WTC11 (cell line): ENCODE measurements around the gene TUBGCP6. TPM values are rescaled to one million over a fixed set of nuclear protein-coding genes. Genes with fewer than 3 reads are reported as not detected.

ENCODE experiments used
- ATAC-seq: fragments of 200-7000 bp; cut with Tn5 transposase; 2 replicates; pipeline ENCODE4 v1.10.0; 2021; ENCODE audit warnings: mild to moderate bottlenecking, moderate library complexity
- CTCF ChIA-PET: fragments of 300-600 bp; sonication (Branson Sonifier 250); formaldehyde crosslinking; loops from one replicate; lab custom pipeline; 2021; ENCODE audit warnings: antibody characterized with exemption; lab: Charles Lee
- POLR2A ChIA-PET: fragments of 350-600 bp; sonication (Branson Sonifier 250); formaldehyde crosslinking; loops from one replicate; lab custom pipeline; 2021; ENCODE audit warnings: antibody characterized with exemption; lab: Charles Lee
- DNase-seq: peaks from one replicate; pipeline ENCODE4 v3.0.0; 2021; ENCODE audit warnings: low spot score
- H3K27ac Mint-ChIP-seq: 2 replicates; pipeline ENCODE4 v1.8.0; 2021; ENCODE audit warnings: mixed read lengths
- H3K27me3 Mint-ChIP-seq: 2 replicates; pipeline ENCODE4 v1.8.0; 2021; ENCODE audit warnings: low read depth, mild to moderate bottlenecking, moderate library complexity, mixed read lengths
- H3K36me3 Mint-ChIP-seq: 2 replicates; pipeline ENCODE4 v1.8.0; 2021; ENCODE audit warnings: mixed read lengths
- H3K4me1 Mint-ChIP-seq: 2 replicates; pipeline ENCODE4 v1.8.0; 2022; ENCODE audit warnings: mixed read lengths
- H3K4me3 Mint-ChIP-seq: 2 replicates; pipeline ENCODE4 v1.8.0; 2021; ENCODE audit warnings: mild to moderate bottlenecking, moderate library complexity, mixed read lengths
- H3K9me3 Mint-ChIP-seq: 2 replicates; pipeline ENCODE4 v1.8.0; 2021; ENCODE audit warnings: mixed read lengths
- ATF1 ChIP-seq: sonication (generic); formaldehyde crosslinking; IDR thresholded peaks from 2 replicates; pipeline ENCODE4 v1.8.1; 2023; ENCODE audit warnings: mild to moderate bottlenecking, moderate library complexity, missing genetic modification reagents
- ATF2 ChIP-seq: sonication (generic); formaldehyde crosslinking; IDR thresholded peaks from 2 replicates; pipeline ENCODE4 v1.8.1; 2022; ENCODE audit warnings: low read depth, missing genetic modification reagents, borderline replicate concordance
- CDX4 ChIP-seq: fragments of 250-450 bp; sonication (Bioruptor Pico); IDR thresholded peaks from 2 replicates; pipeline ENCODE4 v1.9.0; 2021; ENCODE audit warnings: moderate library complexity, mild to moderate bottlenecking, inconsistent platforms, borderline replicate concordance
- CREB1 ChIP-seq: sonication (generic); formaldehyde crosslinking; IDR thresholded peaks from 2 replicates; pipeline ENCODE4 v1.8.0; 2023; ENCODE audit warnings: mild to moderate bottlenecking, missing genetic modification reagents
- CREM ChIP-seq: sonication (generic); formaldehyde crosslinking; IDR thresholded peaks from 2 replicates; pipeline ENCODE4 v1.8.1; 2022; ENCODE audit warnings: mild to moderate bottlenecking, missing genetic modification reagents, moderate library complexity
- E2F1 ChIP-seq: sonication (generic); formaldehyde crosslinking; IDR thresholded peaks from 2 replicates; pipeline ENCODE4 v1.8.0; 2022; ENCODE audit warnings: mild to moderate bottlenecking, missing genetic modification reagents
- E2F4 ChIP-seq: sonication (generic); formaldehyde crosslinking; IDR thresholded peaks from 2 replicates; pipeline ENCODE4 v1.8.1; 2022; ENCODE audit warnings: low read depth, mild to moderate bottlenecking, moderate library complexity, missing genetic modification reagents, borderline replicate concordance
- E2F5 ChIP-seq: sonication (generic); formaldehyde crosslinking; IDR thresholded peaks from 2 replicates; pipeline ENCODE4 v1.8.1; 2022; ENCODE audit warnings: mild to moderate bottlenecking, moderate library complexity, missing genetic modification reagents
- ERG ChIP-seq: fragments of 250-450 bp; sonication (Bioruptor Pico); IDR thresholded peaks from 2 replicates; pipeline ENCODE4 v1.8.0; 2021; ENCODE audit warnings: mild to moderate bottlenecking
- ETV6 ChIP-seq: sonication (generic); formaldehyde crosslinking; IDR thresholded peaks from 2 replicates; pipeline ENCODE4 v1.8.1; 2022; ENCODE audit warnings: mild to moderate bottlenecking, missing genetic modification reagents
- GTF2I ChIP-seq: fragments of 250-450 bp; sonication (Bioruptor Pico); conservative IDR thresholded peaks from 2 replicates; pipeline ENCODE4 v1.4.0; 2021; ENCODE audit warnings: mild to moderate bottlenecking
- HMGA2 ChIP-seq: fragments of 250-450 bp; sonication (Bioruptor Pico); IDR thresholded peaks from 2 replicates; pipeline ENCODE4 v1.4.0; 2021; ENCODE audit warnings: mild to moderate bottlenecking, moderate library complexity
- JUN ChIP-seq: sonication (generic); formaldehyde crosslinking; IDR thresholded peaks from 2 replicates; pipeline ENCODE4 v1.8.0; 2023; ENCODE audit warnings: mild to moderate bottlenecking, missing genetic modification reagents
- KAT7 ChIP-seq: sonication (generic); formaldehyde crosslinking; IDR thresholded peaks from 2 replicates; pipeline ENCODE4 v1.8.1; 2023; ENCODE audit warnings: missing genetic modification reagents, mild to moderate bottlenecking, borderline replicate concordance
- MAX ChIP-seq: sonication (generic); formaldehyde crosslinking; IDR thresholded peaks from 2 replicates; pipeline ENCODE4 v1.8.0; 2022; ENCODE audit warnings: mild to moderate bottlenecking, missing genetic modification reagents
- NFYB ChIP-seq: sonication (generic); formaldehyde crosslinking; conservative IDR thresholded peaks from 2 replicates; pipeline ENCODE4 v1.8.0; 2022; ENCODE audit warnings: low read depth, missing genetic modification reagents
- NR2C2 ChIP-seq: sonication (generic); formaldehyde crosslinking; IDR thresholded peaks from 2 replicates; pipeline ENCODE4 v1.8.0; 2022; ENCODE audit warnings: mild to moderate bottlenecking, missing genetic modification reagents
- NR3C1 ChIP-seq: sonication (generic); formaldehyde crosslinking; conservative IDR thresholded peaks from 2 replicates; pipeline ENCODE4 v1.8.1; 2023; ENCODE audit warnings: low read depth, mild to moderate bottlenecking, missing genetic modification reagents
- OVOL2 ChIP-seq: fragments of 250-450 bp; sonication (Bioruptor Pico); IDR thresholded peaks from 2 replicates; pipeline ENCODE4 v1.9.0; 2021; ENCODE audit warnings: mild to moderate bottlenecking, borderline replicate concordance
- SP1 ChIP-seq: sonication (generic); formaldehyde crosslinking; conservative IDR thresholded peaks from 2 replicates; pipeline ENCODE4 v1.8.1; 2022; ENCODE audit warnings: missing genetic modification reagents
- TCF7 ChIP-seq: sonication (generic); formaldehyde crosslinking; IDR thresholded peaks from 2 replicates; pipeline ENCODE4 v1.8.0; 2022; ENCODE audit warnings: mild to moderate bottlenecking, low read depth, missing genetic modification reagents, moderate library complexity
- TP53 ChIP-seq: sonication (generic); formaldehyde crosslinking; IDR thresholded peaks from 2 replicates; pipeline ENCODE4 v1.8.1; 2023; ENCODE audit warnings: mild to moderate bottlenecking, missing genetic modification reagents
- USF1 ChIP-seq: sonication (generic); formaldehyde crosslinking; IDR thresholded peaks from 2 replicates; pipeline ENCODE4 v1.8.0; 2022; ENCODE audit warnings: mild to moderate bottlenecking, missing genetic modification reagents
- USF2 ChIP-seq: sonication (generic); formaldehyde crosslinking; IDR thresholded peaks from 2 replicates; pipeline ENCODE4 v1.8.1; 2023; ENCODE audit warnings: mild to moderate bottlenecking, missing genetic modification reagents, moderate library complexity
- ZBTB21 ChIP-seq: sonication (generic); formaldehyde crosslinking; IDR thresholded peaks from 2 replicates; pipeline ENCODE4 v1.8.1; 2023; ENCODE audit warnings: mild to moderate bottlenecking, missing genetic modification reagents, borderline replicate concordance
- ZNF263 ChIP-seq: sonication (generic); formaldehyde crosslinking; IDR thresholded peaks from 2 replicates; pipeline ENCODE4 v1.8.1; 2022; ENCODE audit warnings: low read depth, mild to moderate bottlenecking, moderate library complexity, missing genetic modification reagents
- ZNF416 ChIP-seq: fragments of 250-450 bp; sonication (Bioruptor Pico); IDR thresholded peaks from 2 replicates; pipeline ENCODE4 v1.9.0; 2021; ENCODE audit warnings: mild to moderate bottlenecking, inconsistent platforms
- ZNF671 ChIP-seq: fragments of 250-450 bp; sonication (Bioruptor Pico); IDR thresholded peaks from 2 replicates; pipeline ENCODE4 v1.8.0; 2021; ENCODE audit warnings: mild to moderate bottlenecking
- total RNA-seq: library from RNA; stranded (reverse); gene quantifications from 3 replicates; pipeline ENCODE4 v1.2.3, GENCODE V29; 2021

Gene TUBGCP6
- total RNA-seq, 1 experiment from 2014 or later, result 45.4 TPM

- TF ChIP-seq ATF2 (CRISPR knock-in tag) (no peak), ZBTB21 (CRISPR knock-in tag) (no peak), MAX (CRISPR knock-in tag) (peak; percentile 87), NR3C1 (no peak), GTF2I (no peak), OVOL2 (CRISPR knock-in tag) (no peak), SP1 (CRISPR knock-in tag) (peak; percentile 53; the same call in 1 of the 2 replicates), ZNF416 (CRISPR knock-in tag) (no peak), NFYB (no peak), ZNF263 (CRISPR knock-in tag) (no peak; the same call in 1 of the 2 replicates), CDX4 (CRISPR knock-in tag) (no peak), NR2C2 (no peak), ZNF671 (CRISPR knock-in tag) (no peak), JUN (CRISPR knock-in tag) (no peak), ETV6 (CRISPR knock-in tag) (no peak), TCF7 (CRISPR knock-in tag) (no peak), HMGA2 (CRISPR knock-in tag) (no peak), E2F5 (CRISPR knock-in tag) (no peak), USF1 (CRISPR knock-in tag) (peak; percentile 90), E2F1 (peak; percentile 48; the same call in 1 of the 2 replicates)
Measured at GRCh38 chr22:50218996-50219727, 25.7 kb downstream of the TUBGCP6 start (continued).

- Mint-ChIP-seq H3K4me1 (peaks cover 5% of the 10 kb centered on the region; the same call in 1 of the 2 replicates), H3K27ac (no peak overlapping the region), H3K4me3 (no peak overlapping the region), H3K9me3 (no peaks in the 10 kb centered on the region), H3K36me3 (peaks cover 41% of the 10 kb centered on the region), H3K27me3 (no peaks in the 10 kb centered on the region)
- ChIA-PET CTCF (interaction anchor here (0.6 to 1.8 kb wide), 5 partner anchors 10 to 148 kb away, joined by 3 to 7 read pairs (median 3); partner anchors contain the start of gene HDAC10), POLR2A (no interaction called here)
- no peak; the same call in 1 of the 2 replicates for ATAC-seq
- no peak for DNase-seq
- TF ChIP-seq TP53 (CRISPR knock-in tag), result no peak
- TF ChIP-seq USF2 (CRISPR knock-in tag), result no peak
- no peak for TF ChIP-seq CREB1 (CRISPR knock-in tag)
- no peak for TF ChIP-seq ERG (CRISPR knock-in tag)
- no peak for TF ChIP-seq E2F4
- no peak for TF ChIP-seq ATF1 (CRISPR knock-in tag)
- TF ChIP-seq CREM (CRISPR knock-in tag), result no peak
- TF ChIP-seq KAT7, result no peak
Measured at GRCh38 chr22:50218153-50218995, 26.4 kb downstream of the TUBGCP6 start.
